Suprapubic skin (tissue), 4 donors: ENCODE measurements around the gene ATAD3B.

Experiments
- EP300 ChIP-seq: sonication (generic); formaldehyde crosslinking; IDR thresholded peaks from one replicate; pipeline ENCODE4 v1.6.1; 2017; ENCODE audit warnings: antibody characterized with exemption
- POLR2AphosphoS5 ChIP-seq, 3 donors: sonication (generic); formaldehyde crosslinking; IDR thresholded peaks; one replicate each; pipeline ENCODE4 v1.6.1; 2017; ENCODE audit warnings: antibody characterized with exemption in 3 of 3
- TF ChIP-seq, protein P1 (sequence below), 2 donors: fragments of 200-600 bp in 1 of 2; fragments of 450-650 bp in 1 of 2; sonication (generic) in 1 of 2; IDR thresholded peaks; one replicate each; pipeline ENCODE4 v1.5.1; 2016 to 2019; ENCODE audit warnings: antibody characterized with exemption in 2 of 2, mild to moderate bottlenecking in 1 of 2, moderate library complexity in 1 of 2

GRCh38 chr1:1441002-1441888 lies 30.3 kb upstream of the ATAD3B start:
- TF ChIP-seq, protein P1, sequence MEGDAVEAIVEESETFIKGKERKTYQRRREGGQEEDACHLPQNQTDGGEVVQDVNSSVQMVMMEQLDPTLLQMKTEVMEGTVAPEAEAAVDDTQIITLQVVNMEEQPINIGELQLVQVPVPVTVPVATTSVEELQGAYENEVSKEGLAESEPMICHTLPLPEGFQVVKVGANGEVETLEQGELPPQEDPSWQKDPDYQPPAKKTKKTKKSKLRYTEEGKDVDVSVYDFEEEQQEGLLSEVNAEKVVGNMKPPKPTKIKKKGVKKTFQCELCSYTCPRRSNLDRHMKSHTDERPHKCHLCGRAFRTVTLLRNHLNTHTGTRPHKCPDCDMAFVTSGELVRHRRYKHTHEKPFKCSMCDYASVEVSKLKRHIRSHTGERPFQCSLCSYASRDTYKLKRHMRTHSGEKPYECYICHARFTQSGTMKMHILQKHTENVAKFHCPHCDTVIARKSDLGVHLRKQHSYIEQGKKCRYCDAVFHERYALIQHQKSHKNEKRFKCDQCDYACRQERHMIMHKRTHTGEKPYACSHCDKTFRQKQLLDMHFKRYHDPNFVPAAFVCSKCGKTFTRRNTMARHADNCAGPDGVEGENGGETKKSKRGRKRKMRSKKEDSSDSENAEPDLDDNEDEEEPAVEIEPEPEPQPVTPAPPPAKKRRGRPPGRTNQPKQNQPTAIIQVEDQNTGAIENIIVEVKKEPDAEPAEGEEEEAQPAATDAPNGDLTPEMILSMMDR (IDR thresholded peaks at IDR 0.05): peak; percentile 49 to 92
- no peak for TF ChIP-seq EP300
- no peak for TF ChIP-seq POLR2AphosphoS5 (IDR thresholded peaks at IDR 0.05)
